ENCODE results near the gene TRAPPC11. TPM values are rescaled to one million over a fixed set of nuclear protein-coding genes. Genes with fewer than 3 reads are reported as not detected.

The TRAPPC11 gene
- total and polyA plus RNA-seq, 9 of the 15 experiments (the other 6 are each of a cell fraction or from before 2014, with no cell fraction given), result 11.6 to 49.0 (median 28.7) TPM

- no peak for TF ChIP-seq COPS2 (conservative IDR thresholded peaks at IDR 0.05)
- no peak for TF ChIP-seq PRMT5 (CRISPR knock-in tag; IDR thresholded peaks at IDR 0.05)
- no peak for TF ChIP-seq SRSF9 (IDR thresholded peaks at IDR 0.05; ENCODE audit: borderline replicate concordance, low read depth, low read length)
- TF ChIP-seq TRIM24 (IDR thresholded peaks at IDR 0.05), result no peak
- no peak for TF ChIP-seq ETV6 (IDR thresholded peaks at IDR 0.05; ENCODE audit: borderline replicate concordance in 1 of 2, low read depth in 2 of 2, low read length in 1 of 2)
- TF ChIP-seq ETV6 (CRISPR knock-in tag; IDR thresholded peaks at IDR 0.05; ENCODE audit: borderline replicate concordance), result no peak
- TF ChIP-seq ZC3H4 (CRISPR knock-in tag; IDR thresholded peaks at IDR 0.05; ENCODE audit: borderline replicate concordance), result no peak
- TF ChIP-seq NFE2 (IDR thresholded peaks at IDR 0.05; ENCODE audit: low read depth), result no peak
These were observed 41.3 kb downstream of the TRAPPC11 start (continued) for GRCh38 chr4:183700407-183700806.

GRCh38 chr4:183702492-183702891 is 43.4 kb downstream of the TRAPPC11 start:
- intact Hi-C loops (cut with micrococcal nuclease) (no loop called here), in situ Hi-C loops (cut with MboI) (no loop called here)
- ATAC-seq (no peak), DNase-seq (ENCODE audit: extremely low read depth in 1 of 4, low spot score in 3 of 4) (no peak), FAIRE-seq (no peak)
- WGBS (ENCODE audit: insufficient coverage, low coverage, missing lambda C conversion rate), result 100% methylated on average over 1 of the region's 1 CpG
- ChIA-PET CTCF (ENCODE audit: low intra/inter-chr PET ratio) (no interaction called here), POLR2A (no interaction called here)
- Histone ChIP-seq H3K79me2 (ENCODE audit: control insufficient read depth, insufficient read depth, low read length) (no peaks in the 10 kb centered on the region), H3K4me3 (no peak overlapping the region), H3K9me1 (ENCODE audit: control insufficient read depth, insufficient read depth, low read length) (no peaks in the 10 kb centered on the region), H4K20me1 (replicated peaks; ENCODE audit: control insufficient read depth, insufficient read depth, low read length) (no peaks in the 10 kb centered on the region), H3K9me3 (replicated peaks; ENCODE audit: control insufficient read depth, insufficient read depth, low read depth, low read length) (no peaks in the 10 kb centered on the region), H3K4me2 (ENCODE audit: insufficient read depth, low read length) (no peak overlapping the region), H3K4me1 (replicated peaks in 1 of 2; ENCODE audit: control insufficient read depth in 2 of 2, insufficient read depth in 2 of 2, low read length in 2 of 2) (no peaks in the 10 kb centered on the region), H3K36me3 (ENCODE audit: control insufficient read depth, insufficient read depth, low read length) (peaks cover 62% of the 10 kb centered on the region; the same call in 2 of the 3 replicates), H3K27me3 (ENCODE audit: control insufficient read depth in 2 of 2, insufficient read depth in 2 of 2, low read length in 2 of 2) (no peaks in the 10 kb centered on the region), H3K27ac (ENCODE audit: extremely low read depth, low read depth, low read length) (no peak overlapping the region), H3K9ac (ENCODE audit: insufficient read depth in 1 of 2, low read depth in 2 of 2, low read length in 2 of 2) (no peak overlapping the region), H2AFZ (ENCODE audit: low read depth, low read length) (no peak overlapping the region)
- no TSS peak for BruUV-seq (replicated peaks)
- TF ChIP-seq SMARCC2 (IDR thresholded peaks at IDR 0.05; ENCODE audit: low read depth) (no peak), NKRF (IDR thresholded peaks at IDR 0.05; ENCODE audit: borderline replicate concordance) (no peak), ZNF143 (CRISPR knock-in tag; IDR thresholded peaks at IDR 0.05) (no peak), KAT7 (CRISPR knock-in tag; IDR thresholded peaks at IDR 0.05; ENCODE audit: borderline replicate concordance) (no peak), PHB (CRISPR knock-in tag; IDR thresholded peaks at IDR 0.05) (no peak)
